ENCODE results near the gene BCAS1.

GRCh38 chr20:54078296-54078984 is 8.0 kb upstream of the BCAS1 start:
- TF ChIP-seq CTCF (IDR thresholded peaks at IDR 0.05; ENCODE audit: low read length) (no peak), EZH2 (optimal IDR thresholded peaks at IDR 0.05; ENCODE audit: low read depth, low read length) (no peak), EZH2phosphoT487 (IDR thresholded peaks at IDR 0.05; ENCODE audit: low read length) (no peak)
